Gastrocnemius medialis (tissue), 4 donors: Measurements from ENCODE around the gene CEACAM20. TPM values are rescaled to one million over a fixed set of nuclear protein-coding genes. Genes with fewer than 3 reads are reported as not detected.
A peak's percentile ranks its signal among the peaks of the same experiment; 100 is the strongest.
"Not testable (repeated sequence)": the region's sequence is repeated elsewhere in the genome, so short reads cannot be mapped to it uniquely, and the experiment has no call there.

Experiments
- ATAC-seq, 2 donors: fragments of 150-250 bp; one replicate each; pipeline ENCODE4 v1.9.1; 2016
- DNase-seq, 2 donors: peaks; one replicate each; pipeline ENCODE4 v3.0.0-alpha.2; 2019
- H3K27ac ChIP-seq, 4 donors: fragments of 200-600 bp; sonication (generic); 1 replicate in 1 of 4; 2 replicates in 3 of 4; pipeline ENCODE4 v1.5.1; 2016 to 2018; ENCODE audit warnings: mild to moderate bottlenecking in 2 of 4, moderate library complexity in 1 of 4
- H3K27me3 ChIP-seq, 3 donors: fragments of 200-600 bp; sonication (generic) in 2 of 3; 1 replicate in 1 of 3; 2 replicates in 2 of 3; pipeline versions ENCODE4 v1.5.1 to v1.6.0; 2016 to 2019; ENCODE audit warnings: mild to moderate bottlenecking in 1 of 3, moderate library complexity in 1 of 3
- H3K36me3 ChIP-seq, 2 donors: fragments of 200-600 bp; sonication (generic) in 1 of 2; one replicate each; pipeline ENCODE4 v1.5.1; 2017 to 2018
- H3K4me1 ChIP-seq, 2 donors: fragments of 200-600 bp; sonication (generic) in 1 of 2; one replicate each; pipeline ENCODE4 v1.5.1; 2016 to 2017; ENCODE audit warnings: mild to moderate bottlenecking in 2 of 2
- H3K4me3 ChIP-seq, 4 donors: fragments of 200-600 bp; sonication (generic) in 3 of 4; 1 replicate in 1 of 4; 2 replicates in 3 of 4; pipeline ENCODE4 v1.5.1; 2016 to 2019; ENCODE audit warnings: mild to moderate bottlenecking in 2 of 4
- H3K9me3 ChIP-seq, 3 donors: fragments of 200-600 bp; sonication (generic) in 2 of 3; 1 replicate in 1 of 3; 2 replicates in 2 of 3; pipeline ENCODE4 v1.5.1; 2016 to 2019
- CTCF ChIP-seq, 5 experiments: fragments of 450-650 bp in 3 of 5; fragments of 200-600 bp in 2 of 5; sonication (generic) in 2 of 5; IDR thresholded peaks in 4 of 5; conservative IDR thresholded peaks in 1 of 5; 1 replicate in 4 of 5; 2 replicates in 1 of 5; pipeline ENCODE4 v1.5.1; 2016 to 2019; ENCODE audit warnings: antibody characterized with exemption in 5 of 5, mild to moderate bottlenecking in 3 of 5, moderate library complexity in 3 of 5
- POLR2A ChIP-seq, 2 donors: fragments of 450-650 bp; IDR thresholded peaks; one replicate each; pipeline ENCODE4 v1.6.1; 2017; ENCODE audit warnings: antibody characterized with exemption in 2 of 2, mild to moderate bottlenecking in 2 of 2, moderate library complexity in 2 of 2
- in situ Hi-C, 4 donors: fragments of 200-750 bp; cut with MboI; loops; one replicate each; pipeline versions ENCODE4 v1.15.0 to v1.8.0; 2017; ENCODE audit warnings: low sequenced_read_pairs in 4 of 4
- intact Hi-C: fragments of 100-400 bp; cut with DNase I; formaldehyde crosslinking; loops from one replicate; pipeline ENCODE4 v1.15.1; 2023; ENCODE audit warnings: low total_unique reads
- total RNA-seq, 4 donors: library from RNA; depleted of rRNA; stranded (reverse); fragments of >200 nt; gene quantifications; one replicate each; pipeline versions ENCODE4 v1.1.0 to v1.2.3, GENCODE V29; 2016

Gene CEACAM20
- total RNA-seq, 4 donors from 2014 or later: not detected

DNA sequence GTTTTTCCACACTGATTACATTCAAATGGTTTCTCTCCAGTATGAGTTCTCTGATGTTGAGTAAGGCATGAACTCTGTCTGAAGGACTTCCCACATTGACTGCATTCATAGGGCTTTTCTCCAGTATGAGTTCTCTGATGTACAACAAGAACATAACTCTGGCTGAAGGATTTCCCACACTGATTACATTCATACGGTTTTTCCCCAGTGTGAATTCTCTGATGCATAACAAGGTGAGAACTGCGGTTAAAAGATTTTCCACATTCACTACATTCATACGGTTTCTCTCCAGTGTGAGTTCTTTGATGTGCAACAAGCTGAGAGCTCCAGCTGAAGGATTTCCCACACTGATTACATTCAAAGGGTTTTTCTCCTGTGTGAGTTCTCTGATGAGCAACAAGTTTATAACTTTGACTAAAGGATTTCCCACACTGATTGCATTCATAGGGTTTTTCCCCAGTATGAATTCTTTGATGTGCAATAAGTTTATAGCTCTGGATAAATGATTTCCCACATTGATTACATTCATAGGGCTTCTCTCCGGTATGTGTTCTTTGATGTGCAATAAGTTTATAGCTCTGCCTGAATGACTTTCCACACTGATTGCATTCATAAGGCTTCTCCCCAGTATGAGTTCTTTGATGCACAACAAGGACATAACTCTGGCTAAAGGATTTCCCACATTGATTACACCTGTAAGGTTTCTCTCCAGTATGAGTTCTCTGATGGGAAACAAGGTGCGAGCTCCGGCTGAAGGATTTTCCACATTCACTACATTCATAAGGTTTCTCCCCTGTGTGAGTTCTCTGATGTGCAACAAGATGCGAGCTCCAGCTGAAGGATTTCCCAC is 52.7 kb downstream of the CEACAM20 start:
- peaks cover 33 to 86% of the 10 kb centered on the region in 2 donors for H3K36me3 ChIP-seq
- intact Hi-C loops: no loop called here
- no peak overlapping the region for H3K27ac ChIP-seq
- H3K27me3 ChIP-seq: peaks cover 0 to 17% (median 0%) of the 10 kb centered on the region in 3 donors
- in situ Hi-C loops: no loop called here
- no peak for DNase-seq
- no peaks in the 10 kb centered on the region for H3K4me1 ChIP-seq
- ATAC-seq: no peak
- H3K4me3 ChIP-seq: peak overlapping the region in 2 of 4 donors; percentile 7 to 20
- TF ChIP-seq POLR2A (IDR thresholded peaks at IDR 0.05) (no peak), CTCF (IDR thresholded peaks at IDR 0.05 in 4 of 5, conservative IDR thresholded peaks at IDR 0.05 in 1 of 5) (no peak)
- H3K9me3 ChIP-seq: peaks cover 71 to 89% (median 87%) of the 10 kb centered on the region in 3 donors

GRCh38 chr19:44468730-44469129 is 60.7 kb downstream of the CEACAM20 start:
- ATAC-seq, intact Hi-C loops, DNase-seq, H3K27ac ChIP-seq, H3K4me3 ChIP-seq, H3K4me1 ChIP-seq, H3K27me3 ChIP-seq, in situ Hi-C loops, H3K36me3 ChIP-seq: not testable (repeated sequence)
- peaks cover 10 to 49% (median 25%) of the 10 kb centered on the region in 3 donors for H3K9me3 ChIP-seq

DNA sequence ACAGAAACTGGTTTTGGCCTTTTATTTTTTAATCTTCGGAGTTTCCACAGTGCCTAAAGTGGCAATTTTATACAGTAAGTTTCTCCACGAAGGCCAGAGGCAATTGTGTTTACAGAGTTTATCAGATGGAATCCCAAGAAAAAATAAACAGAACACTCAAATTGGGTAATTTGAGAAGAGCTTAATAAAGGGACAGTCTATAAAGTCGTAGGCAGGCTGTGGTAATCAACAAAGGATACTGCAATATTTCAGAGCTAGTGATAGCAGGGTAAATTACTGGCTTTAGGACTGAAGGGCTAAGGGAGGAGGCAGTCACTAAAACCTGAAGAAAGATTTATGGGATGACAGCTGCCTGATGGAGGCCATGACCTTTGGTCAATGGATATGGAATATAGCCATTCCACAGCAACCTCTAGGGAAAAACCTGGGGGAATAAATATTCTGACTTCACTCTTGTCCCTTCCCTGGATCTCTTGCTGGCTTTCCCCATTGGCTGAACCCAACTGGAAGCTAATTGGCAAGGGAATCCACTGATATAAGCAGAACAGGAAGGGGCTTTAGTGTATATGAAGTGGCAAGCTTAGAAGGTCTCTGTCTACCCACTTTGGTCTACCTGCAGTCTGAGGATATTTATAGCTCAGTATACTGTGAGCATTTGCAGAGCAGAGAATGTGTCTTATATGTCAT is 66.7 kb downstream of the CEACAM20 start:
- ATAC-seq, H3K27ac ChIP-seq, H3K36me3 ChIP-seq, in situ Hi-C loops, DNase-seq, intact Hi-C loops, H3K27me3 ChIP-seq, H3K4me3 ChIP-seq, H3K4me1 ChIP-seq: not testable (repeated sequence)
- H3K9me3 ChIP-seq: peaks cover 0 to 18% (median under 1%) of the 10 kb centered on the region in 3 donors

Other genes with a start within 250 kb of the CEACAM20 start
- gene ZNF235, start 224.7 kb downstream of the CEACAM20 start, total RNA-seq: 1 to 10 TPM; 1.9 to 3.3 (median 2.1) TPM
- gene ZNF112, start 173.0 kb downstream of the CEACAM20 start, total RNA-seq: 1 to 10 TPM in 3 of 4 donors, under 1 TPM in 1; 0.78 to 4.0 (median 1.6) TPM
- 1 to 10 TPM in 1 of 4 donors, under 1 TPM in 3; 0.61 to 1.0 (median 0.69) TPM for gene ZNF285, start 128.1 kb downstream of the CEACAM20 start, total RNA-seq
- gene ZNF229, start 81.2 kb downstream of the CEACAM20 start, total RNA-seq: 1 to 10 TPM in 1 of 4 donors, under 1 TPM in 3; 0.66 to 1.6 (median 0.89) TPM
- 10 to 100 TPM in 1 of 4 donors, 1 to 10 TPM in 3; 2.1 to 17.4 (median 5.1) TPM for gene ZNF180, start 29.2 kb downstream of the CEACAM20 start, total RNA-seq
- not detected for gene IGSF23, start 83.9 kb upstream of the CEACAM20 start, total RNA-seq
- gene PVR, start 114.2 kb upstream of the CEACAM20 start, total RNA-seq: 10 to 100 TPM; 27.3 to 60.2 (median 33.9) TPM
- gene CEACAM19, start 141.8 kb upstream of the CEACAM20 start, total RNA-seq: 1 to 10 TPM; 2.0 to 8.5 (median 3.7) TPM
- gene CEACAM16, start 169.5 kb upstream of the CEACAM20 start, total RNA-seq: not detected
- 10 to 100 TPM in 1 of 4 donors, 1 to 10 TPM in 3; 7.2 to 15.7 (median 8.5) TPM for gene BCL3, start 219.0 kb upstream of the CEACAM20 start, total RNA-seq
- under 1 TPM in 1 of 4 donors, not detected in 3; 0.49 TPM for gene CBLC, start 248.2 kb upstream of the CEACAM20 start, total RNA-seq